Left lung (tissue), 10 donors: ENCODE results near the gene NTF3. TPM values are rescaled to one million over a fixed set of nuclear protein-coding genes. Genes with fewer than 3 reads are reported as not detected.
"Not testable (repeated sequence)": the region's sequence is repeated elsewhere in the genome, so short reads cannot be mapped to it uniquely, and the experiment has no call there.

Experiments
- ATAC-seq: fragments of 200-7000 bp; cut with Tn5 transposase; one replicate; pipeline ENCODE4 v1.9.1; 2020; ENCODE audit warnings: moderate library complexity
- DNase-seq, 4 donors: peaks; one replicate each; pipeline ENCODE4 v3.0.0-alpha.2; 2013 to 2020
- H3K27ac ChIP-seq, 2 donors: fragments of 200-600 bp; sonication (generic) in 1 of 2; one replicate each; pipeline versions ENCODE4 v1.5.0 to v1.8.0; 2020 to 2021
- H3K27me3 ChIP-seq, 2 donors: fragments of 200-600 bp; sonication (generic) in 1 of 2; one replicate each; pipeline versions ENCODE4 v1.5.0 to v1.8.0; 2020 to 2021
- H3K36me3 ChIP-seq, 2 donors: fragments of 200-600 bp; sonication (generic) in 1 of 2; one replicate each; pipeline versions ENCODE4 v1.5.0 to v1.8.0; 2020 to 2021
- H3K4me1 ChIP-seq, 2 donors: fragments of 200-600 bp; one replicate each; pipeline ENCODE4 v1.8.0; 2021
- H3K4me3 ChIP-seq, 2 donors: fragments of 200-600 bp; sonication (generic) in 1 of 2; one replicate each; pipeline versions ENCODE4 v1.5.0 to v1.8.0; 2020 to 2021; ENCODE audit warnings: mild to moderate bottlenecking in 1 of 2
- H3K9me3 ChIP-seq, 2 donors: fragments of 200-600 bp; sonication (generic) in 1 of 2; one replicate each; pipeline versions ENCODE4 v1.5.0 to v1.8.0; 2020 to 2021
- CTCF ChIP-seq, 2 donors: fragments of 200-600 bp; sonication (generic) in 1 of 2; IDR thresholded peaks; one replicate each; pipeline versions ENCODE4 v1.5.0 to v1.8.0; 2021; ENCODE audit warnings: antibody characterized with exemption in 2 of 2
- intact Hi-C, 2 donors: fragments of 100-400 bp; cut with DNase I; formaldehyde crosslinking; loops; one replicate each; pipeline versions ENCODE4 v1.11.2 to v1.14.2; 2022
- polyA plus RNA-seq, 6 donors: library from polyadenylated mRNA; unstranded; fragments of 120-200 nt; gene quantifications; one replicate each; pipeline ENCODE4 v1.2.1, GENCODE V29; 2013; ENCODE audit not compliant: insufficient read length in 6 of 6
- total RNA-seq, 2 donors: library from RNA; stranded (reverse); fragmentation: NEBNext Ultra II Directional; extraction: Animal tissue kit (Norgen Biotek cat#: 25700); gene quantifications; one replicate each; pipeline ENCODE4 v1.2.1, GENCODE V29; 2021
- donor health status: DM: no; HTN: yes; CAD: no.
- donor health status: DM: no; HTN: no; CAD: no.

NTF3 gene
- total and polyA plus RNA-seq, 8 donors: 0.35 to 5.1 (median 2.8) TPM

- Histone ChIP-seq H3K9me3 (no peaks in the 10 kb centered on the region), H3K4me3 (no peak overlapping the region), H3K4me1 (no peaks in the 10 kb centered on the region), H3K36me3 (no peaks in the 10 kb centered on the region), H3K27me3 (no peaks in the 10 kb centered on the region), H3K27ac (no peak overlapping the region)
- ATAC-seq (no peak), DNase-seq (peak in 1 of 4 donors; percentile 35)
- TF ChIP-seq CTCF (IDR thresholded peaks at IDR 0.05): no peak
- intact Hi-C loops: no loop called here
Observed at GRCh38 chr12:5524769-5525436, 93.0 kb downstream of the NTF3 start.

DNA sequence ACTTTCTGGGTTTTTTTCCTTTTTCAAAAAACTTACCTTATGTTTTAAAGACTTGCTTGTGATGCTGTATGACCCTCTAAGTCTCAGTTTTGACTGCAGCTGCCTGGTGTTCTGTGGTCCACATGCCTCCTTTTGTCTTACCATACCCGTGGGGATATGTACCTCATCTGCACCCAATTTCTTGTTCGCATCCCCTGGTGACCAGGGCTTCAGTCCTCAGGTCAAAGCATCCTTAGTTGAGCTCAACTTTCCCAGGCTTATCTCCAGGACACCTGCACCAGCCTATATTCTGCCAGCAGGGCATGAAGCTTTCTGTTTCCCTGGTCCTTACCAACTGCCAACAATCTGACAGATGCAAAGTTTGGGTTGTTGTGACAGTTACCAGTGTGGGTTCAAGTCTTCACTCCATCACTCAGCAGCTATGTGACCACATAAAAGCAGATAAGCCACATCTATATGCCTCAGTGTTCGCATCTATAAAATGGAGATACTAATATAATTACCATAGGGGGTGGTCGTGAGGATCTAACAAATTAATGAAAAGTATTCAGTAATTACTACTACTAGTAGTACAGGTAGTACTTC is 94.0 kb downstream of the NTF3 start:
- no peak for TF ChIP-seq CTCF (IDR thresholded peaks at IDR 0.05)
- DNase-seq (no peak), ATAC-seq (no peak)
- no peaks in the 10 kb centered on the region for H3K27me3 ChIP-seq
- no peak overlapping the region for H3K27ac ChIP-seq
- H3K4me1 ChIP-seq: no peaks in the 10 kb centered on the region
- intact Hi-C loops: no loop called here
- no peak overlapping the region for H3K4me3 ChIP-seq
- no peaks in the 10 kb centered on the region for H3K9me3 ChIP-seq
- H3K36me3 ChIP-seq: no peaks in the 10 kb centered on the region

- no peaks in the 10 kb centered on the region for H3K27me3 ChIP-seq
- no peaks in the 10 kb centered on the region for H3K9me3 ChIP-seq
- no peak for DNase-seq
Observed at GRCh38 chr12:5533368-5533767, 101.5 kb downstream of the NTF3 start.

GRCh38 chr12:5534426-5535199 is 102.7 kb downstream of the NTF3 start:
- Histone ChIP-seq H3K27me3 (no peaks in the 10 kb centered on the region), H3K27ac (no peak overlapping the region), H3K4me1 (no peaks in the 10 kb centered on the region), H3K9me3 (no peaks in the 10 kb centered on the region), H3K4me3 (no peak overlapping the region), H3K36me3 (no peaks in the 10 kb centered on the region)
- intact Hi-C loops: no loop called here
- no peak for DNase-seq
- TF ChIP-seq CTCF (IDR thresholded peaks at IDR 0.05): no peak
- ATAC-seq: no peak

More at GRCh38 chr12:5533368-5533767, 101.5 kb downstream of the NTF3 start:
- no peak overlapping the region for H3K27ac ChIP-seq
- no peak for ATAC-seq
- no peak for TF ChIP-seq CTCF (IDR thresholded peaks at IDR 0.05)
- H3K4me3 ChIP-seq: no peak overlapping the region
- intact Hi-C loops: no loop called here
- no peaks in the 10 kb centered on the region for H3K36me3 ChIP-seq
- H3K4me1 ChIP-seq: no peaks in the 10 kb centered on the region

- Histone ChIP-seq H3K36me3 (no peaks in the 10 kb centered on the region), H3K27ac (no peak overlapping the region), H3K4me1 (no peaks in the 10 kb centered on the region), H3K4me3 (no peak overlapping the region), H3K9me3 (no peaks in the 10 kb centered on the region), H3K27me3 (no peaks in the 10 kb centered on the region)
- ATAC-seq (no peak), DNase-seq (no peak)
- intact Hi-C loops: no loop called here
- no peak for TF ChIP-seq CTCF (IDR thresholded peaks at IDR 0.05)
Observed at GRCh38 chr12:5535541-5535940, 103.6 kb downstream of the NTF3 start.

- H3K4me3 ChIP-seq, DNase-seq, H3K36me3 ChIP-seq, H3K4me1 ChIP-seq, intact Hi-C loops, H3K9me3 ChIP-seq, H3K27me3 ChIP-seq, ATAC-seq, H3K27ac ChIP-seq: not testable (repeated sequence)
Observed at GRCh38 chr12:5537026-5537615, 105.2 kb downstream of the NTF3 start.
